ENCODE measurements around the gene NEK2.

GRCh38 chr1:211677659-211678058 lies 2.2 kb upstream of the NEK2 start:
- TF ChIP-seq GATA2 (IDR thresholded peaks at IDR 0.05; ENCODE audit: low read depth, low read length) (no peak), GATA3 (IDR thresholded peaks at IDR 0.05; ENCODE audit: low read depth, low read length) (no peak)
